HepG2 (cell line): Measurements from ENCODE around the gene MCRIP2. TPM values are rescaled to one million over a fixed set of nuclear protein-coding genes. Genes with fewer than 3 reads are reported as not detected.

Experiments used
- ASH2L ChIP-seq: fragments of 300-600, 200-600 bp; sonication (generic); IDR thresholded peaks from 2 replicates; pipeline ENCODE4 v1.7.0; 2017; ENCODE audit warnings: low read depth, mild to moderate bottlenecking, moderate library complexity, mixed read lengths, low read length; ENCODE audit not compliant: insufficient read length
- CREM ChIP-seq, 2 experiments: sonication (generic) in 1 of 2; formaldehyde crosslinking in 1 of 2; IDR thresholded peaks; 2 replicates each; pipeline versions ENCODE4 v1.4.0 to v1.6.1; 2016 to 2020; ENCODE audit warnings: antibody characterized with exemption in 1 of 2, mild to moderate bottlenecking in 1 of 2, missing genetic modification reagents in 1 of 2
- FOSL1 ChIP-seq: sonication (generic); formaldehyde crosslinking; IDR thresholded peaks from 2 replicates; pipeline ENCODE4 v1.9.0; 2021; ENCODE audit warnings: missing genetic modification reagents, borderline replicate concordance
- HNF4A ChIP-seq: sonication (generic); formaldehyde crosslinking; IDR thresholded peaks from 2 replicates; pipeline ENCODE4 v1.4.0; 2020; ENCODE audit warnings: missing genetic modification reagents
- HNRNPL ChIP-seq: fragments of 200-400 bp; formaldehyde crosslinking; IDR thresholded peaks from 2 replicates; pipeline ENCODE4 v1.6.1; 2017; ENCODE audit warnings: mild to moderate bottlenecking, low read depth, low read length
- HOXA3 ChIP-seq: sonication (generic); formaldehyde crosslinking; IDR thresholded peaks from 2 replicates; pipeline ENCODE4 v1.5.0; 2020; ENCODE audit warnings: missing genetic modification reagents
- KLF6 ChIP-seq: IDR thresholded peaks from 2 replicates; pipeline ENCODE4 v1.8.0; 2016; ENCODE audit warnings: missing biosample characterization, missing genetic modification reagents
- SSRP1 ChIP-seq: IDR thresholded peaks from 2 replicates; pipeline ENCODE4 v1.6.1; 2016; ENCODE audit warnings: control low read depth
- TMF1 ChIP-seq: sonication (generic); formaldehyde crosslinking; IDR thresholded peaks from 2 replicates; pipeline ENCODE4 v1.8.1; 2022; ENCODE audit warnings: low read depth, missing genetic modification reagents
- ZC3H13 ChIP-seq: sonication (generic); formaldehyde crosslinking; IDR thresholded peaks from 2 replicates; pipeline ENCODE4 v1.8.1; 2023; ENCODE audit warnings: mild to moderate bottlenecking, missing genetic modification reagents, moderate library complexity
- ZNF563 ChIP-seq: sonication (generic); formaldehyde crosslinking; IDR thresholded peaks from 2 replicates; pipeline ENCODE4 v1.8.0; 2022; ENCODE audit warnings: mild to moderate bottlenecking, moderate library complexity, missing genetic modification reagents
- ZNF709 ChIP-seq: sonication (generic); formaldehyde crosslinking; IDR thresholded peaks from 2 replicates; pipeline ENCODE4 v1.5.0; 2020; ENCODE audit warnings: mild to moderate bottlenecking, missing genetic modification reagents
- polyA plus RNA-seq, 8 experiments: library from polyadenylated mRNA; depleted of rRNA in 3 of 8; stranded (reverse) in 7 of 8; unstranded in 1 of 8; fragments of >200 nt; fragmentation: Illumina TruSeq in 4 of 8; extraction: Trizol in 4 of 8; gene quantifications; 2 replicates each; pipeline versions ENCODE4 v1.2.1 to v1.2.3, GENCODE V29; 2011 to 2016; ENCODE audit warnings: low read depth in 4 of 8, missing spikeins in 1 of 8, mixed read lengths in 1 of 8; ENCODE audit not compliant: insufficient read depth in 1 of 8
- total RNA-seq, 5 experiments: library from RNA; depleted of rRNA; stranded (reverse); fragments of >200 nt; fragmentation: Illumina TruSeq; extraction: Trizol; gene quantifications; 2 replicates each; pipeline ENCODE4 v1.2.3, GENCODE V29; 2016; ENCODE audit warnings: low read depth in 1 of 5
- TF ChIP-seq, protein P1 (sequence below): sonication (generic); formaldehyde crosslinking; IDR thresholded peaks from 2 replicates; pipeline ENCODE4 v1.4.0; 2020; ENCODE audit warnings: mild to moderate bottlenecking, missing genetic modification reagents, borderline replicate concordance
- TF ChIP-seq, protein P2 (sequence below): sonication (generic); formaldehyde crosslinking; IDR thresholded peaks from 2 replicates; pipeline ENCODE4 v1.4.0; 2020; ENCODE audit warnings: missing genetic modification reagents, mild to moderate bottlenecking, borderline replicate concordance
- TF ChIP-seq, protein P3 (sequence below): IDR thresholded peaks from 2 replicates; pipeline ENCODE4 v1.6.1; 2016; ENCODE audit warnings: low read depth
- TF ChIP-seq, protein P4 (sequence below): sonication (generic); formaldehyde crosslinking; IDR thresholded peaks from 2 replicates; pipeline ENCODE4; 2020; ENCODE audit warnings: missing genetic modification reagents, mild to moderate bottlenecking, borderline replicate concordance
- TF ChIP-seq, protein P5 (sequence below): sonication (generic); formaldehyde crosslinking; IDR thresholded peaks from 2 replicates; pipeline ENCODE4 v1.9.0; 2022; ENCODE audit warnings: missing genetic modification reagents, mild to moderate bottlenecking, borderline replicate concordance

MCRIP2 gene
- total and polyA plus RNA-seq, 2 of the 13 experiments (the other 11 are each of a cell fraction or from before 2014, with no cell fraction given), result 39.6 to 76.7 TPM

DNA sequence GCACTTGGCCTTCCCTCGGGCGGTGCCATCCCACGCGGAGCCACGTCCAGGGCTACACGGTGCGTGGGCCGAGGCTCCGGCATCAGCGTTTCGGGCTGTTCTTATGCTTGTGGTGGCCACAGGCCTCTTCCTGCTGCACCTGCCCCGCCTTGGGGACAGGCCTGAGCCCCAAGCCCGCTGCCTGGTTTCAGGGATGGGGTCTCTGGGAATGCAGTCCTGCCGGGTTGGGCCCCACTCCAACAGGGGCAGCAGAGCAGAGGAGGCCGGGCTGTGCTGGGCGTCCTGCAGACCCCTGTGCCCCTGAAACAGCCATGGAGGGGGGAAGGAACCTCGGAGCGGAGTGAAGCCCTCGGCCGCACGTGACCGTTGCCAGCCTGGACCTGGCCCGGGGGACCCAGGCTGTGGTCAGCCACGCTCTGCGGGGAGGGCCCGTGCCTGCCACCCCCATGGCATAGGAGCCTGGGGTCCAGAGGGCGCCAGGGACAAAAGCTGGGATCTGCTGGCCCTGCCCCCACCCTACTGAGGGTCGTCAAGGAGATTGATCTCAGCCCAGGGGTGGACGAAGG lies 11.3 kb upstream of the MCRIP2 start (continued):
- TF ChIP-seq, protein P1, sequence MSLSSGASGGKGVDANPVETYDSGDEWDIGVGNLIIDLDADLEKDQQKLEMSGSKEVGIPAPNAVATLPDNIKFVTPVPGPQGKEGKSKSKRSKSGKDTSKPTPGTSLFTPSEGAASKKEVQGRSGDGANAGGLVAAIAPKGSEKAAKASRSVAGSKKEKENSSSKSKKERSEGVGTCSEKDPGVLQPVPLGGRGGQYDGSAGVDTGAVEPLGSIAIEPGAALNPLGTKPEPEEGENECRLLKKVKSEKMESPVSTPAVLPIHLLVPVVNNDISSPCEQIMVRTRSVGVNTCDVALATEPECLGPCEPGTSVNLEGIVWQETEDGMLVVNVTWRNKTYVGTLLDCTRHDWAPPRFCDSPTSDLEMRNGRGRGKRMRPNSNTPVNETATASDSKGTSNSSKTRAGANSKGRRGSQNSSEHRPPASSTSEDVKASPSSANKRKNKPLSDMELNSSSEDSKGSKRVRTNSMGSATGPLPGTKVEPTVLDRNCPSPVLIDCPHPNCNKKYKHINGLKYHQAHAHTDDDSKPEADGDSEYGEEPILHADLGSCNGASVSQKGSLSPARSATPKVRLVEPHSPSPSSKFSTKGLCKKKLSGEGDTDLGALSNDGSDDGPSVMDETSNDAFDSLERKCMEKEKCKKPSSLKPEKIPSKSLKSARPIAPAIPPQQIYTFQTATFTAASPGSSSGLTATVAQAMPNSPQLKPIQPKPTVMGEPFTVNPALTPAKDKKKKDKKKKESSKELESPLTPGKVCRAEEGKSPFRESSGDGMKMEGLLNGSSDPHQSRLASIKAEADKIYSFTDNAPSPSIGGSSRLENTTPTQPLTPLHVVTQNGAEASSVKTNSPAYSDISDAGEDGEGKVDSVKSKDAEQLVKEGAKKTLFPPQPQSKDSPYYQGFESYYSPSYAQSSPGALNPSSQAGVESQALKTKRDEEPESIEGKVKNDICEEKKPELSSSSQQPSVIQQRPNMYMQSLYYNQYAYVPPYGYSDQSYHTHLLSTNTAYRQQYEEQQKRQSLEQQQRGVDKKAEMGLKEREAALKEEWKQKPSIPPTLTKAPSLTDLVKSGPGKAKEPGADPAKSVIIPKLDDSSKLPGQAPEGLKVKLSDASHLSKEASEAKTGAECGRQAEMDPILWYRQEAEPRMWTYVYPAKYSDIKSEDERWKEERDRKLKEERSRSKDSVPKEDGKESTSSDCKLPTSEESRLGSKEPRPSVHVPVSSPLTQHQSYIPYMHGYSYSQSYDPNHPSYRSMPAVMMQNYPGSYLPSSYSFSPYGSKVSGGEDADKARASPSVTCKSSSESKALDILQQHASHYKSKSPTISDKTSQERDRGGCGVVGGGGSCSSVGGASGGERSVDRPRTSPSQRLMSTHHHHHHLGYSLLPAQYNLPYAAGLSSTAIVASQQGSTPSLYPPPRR, result peak; percentile 51; the same call in 1 of the 2 replicates
- TF ChIP-seq HOXA3 (CRISPR knock-in tag), result peak; percentile 44
- TF ChIP-seq ZNF709 (CRISPR knock-in tag), result no peak; the same call in 1 of the 2 replicates
- TF ChIP-seq, protein P2, sequence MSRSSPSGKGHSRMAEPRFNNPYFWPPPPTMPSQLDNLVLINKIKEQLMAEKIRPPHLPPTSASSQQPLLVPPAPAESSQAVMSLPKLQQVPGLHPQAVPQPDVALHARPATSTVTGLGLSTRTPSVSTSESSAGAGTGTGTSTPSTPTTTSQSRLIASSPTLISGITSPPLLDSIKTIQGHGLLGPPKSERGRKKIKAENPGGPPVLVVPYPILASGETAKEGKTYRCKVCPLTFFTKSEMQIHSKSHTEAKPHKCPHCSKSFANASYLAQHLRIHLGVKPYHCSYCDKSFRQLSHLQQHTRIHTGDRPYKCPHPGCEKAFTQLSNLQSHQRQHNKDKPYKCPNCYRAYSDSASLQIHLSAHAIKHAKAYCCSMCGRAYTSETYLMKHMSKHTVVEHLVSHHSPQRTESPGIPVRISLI (CRISPR knock-in tag), result peak; percentile 36; the same call in 1 of the 2 replicates
- TF ChIP-seq, protein P3, sequence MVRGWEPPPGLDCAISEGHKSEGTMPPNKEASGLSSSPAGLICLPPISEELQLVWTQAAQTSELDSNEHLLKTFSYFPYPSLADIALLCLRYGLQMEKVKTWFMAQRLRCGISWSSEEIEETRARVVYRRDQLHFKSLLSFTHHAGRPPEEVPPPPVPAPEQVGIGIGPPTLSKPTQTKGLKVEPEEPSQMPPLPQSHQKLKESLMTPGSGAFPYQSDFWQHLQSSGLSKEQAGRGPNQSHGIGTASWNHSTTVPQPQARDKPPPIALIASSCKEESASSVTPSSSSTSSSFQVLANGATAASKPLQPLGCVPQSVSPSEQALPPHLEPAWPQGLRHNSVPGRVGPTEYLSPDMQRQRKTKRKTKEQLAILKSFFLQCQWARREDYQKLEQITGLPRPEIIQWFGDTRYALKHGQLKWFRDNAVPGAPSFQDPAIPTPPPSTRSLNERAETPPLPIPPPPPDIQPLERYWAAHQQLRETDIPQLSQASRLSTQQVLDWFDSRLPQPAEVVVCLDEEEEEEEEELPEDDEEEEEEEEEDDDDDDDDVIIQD (CRISPR knock-in tag), result no peak
- TF ChIP-seq ASH2L, result no peak
- TF ChIP-seq SSRP1 (CRISPR knock-in tag), result no peak
- TF ChIP-seq HNF4A (CRISPR knock-in tag), result peak; percentile 66
- TF ChIP-seq FOSL1 (CRISPR knock-in tag), result no peak
- TF ChIP-seq TMF1 (CRISPR knock-in tag), result no peak
- TF ChIP-seq ZC3H13 (CRISPR knock-in tag), result no peak; the same call in 1 of the 2 replicates
- TF ChIP-seq, protein P4, sequence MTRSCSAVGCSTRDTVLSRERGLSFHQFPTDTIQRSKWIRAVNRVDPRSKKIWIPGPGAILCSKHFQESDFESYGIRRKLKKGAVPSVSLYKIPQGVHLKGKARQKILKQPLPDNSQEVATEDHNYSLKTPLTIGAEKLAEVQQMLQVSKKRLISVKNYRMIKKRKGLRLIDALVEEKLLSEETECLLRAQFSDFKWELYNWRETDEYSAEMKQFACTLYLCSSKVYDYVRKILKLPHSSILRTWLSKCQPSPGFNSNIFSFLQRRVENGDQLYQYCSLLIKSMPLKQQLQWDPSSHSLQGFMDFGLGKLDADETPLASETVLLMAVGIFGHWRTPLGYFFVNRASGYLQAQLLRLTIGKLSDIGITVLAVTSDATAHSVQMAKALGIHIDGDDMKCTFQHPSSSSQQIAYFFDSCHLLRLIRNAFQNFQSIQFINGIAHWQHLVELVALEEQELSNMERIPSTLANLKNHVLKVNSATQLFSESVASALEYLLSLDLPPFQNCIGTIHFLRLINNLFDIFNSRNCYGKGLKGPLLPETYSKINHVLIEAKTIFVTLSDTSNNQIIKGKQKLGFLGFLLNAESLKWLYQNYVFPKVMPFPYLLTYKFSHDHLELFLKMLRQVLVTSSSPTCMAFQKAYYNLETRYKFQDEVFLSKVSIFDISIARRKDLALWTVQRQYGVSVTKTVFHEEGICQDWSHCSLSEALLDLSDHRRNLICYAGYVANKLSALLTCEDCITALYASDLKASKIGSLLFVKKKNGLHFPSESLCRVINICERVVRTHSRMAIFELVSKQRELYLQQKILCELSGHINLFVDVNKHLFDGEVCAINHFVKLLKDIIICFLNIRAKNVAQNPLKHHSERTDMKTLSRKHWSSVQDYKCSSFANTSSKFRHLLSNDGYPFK (CRISPR knock-in tag), result peak; percentile 53; the same call in 1 of the 2 replicates
- TF ChIP-seq, protein P5, sequence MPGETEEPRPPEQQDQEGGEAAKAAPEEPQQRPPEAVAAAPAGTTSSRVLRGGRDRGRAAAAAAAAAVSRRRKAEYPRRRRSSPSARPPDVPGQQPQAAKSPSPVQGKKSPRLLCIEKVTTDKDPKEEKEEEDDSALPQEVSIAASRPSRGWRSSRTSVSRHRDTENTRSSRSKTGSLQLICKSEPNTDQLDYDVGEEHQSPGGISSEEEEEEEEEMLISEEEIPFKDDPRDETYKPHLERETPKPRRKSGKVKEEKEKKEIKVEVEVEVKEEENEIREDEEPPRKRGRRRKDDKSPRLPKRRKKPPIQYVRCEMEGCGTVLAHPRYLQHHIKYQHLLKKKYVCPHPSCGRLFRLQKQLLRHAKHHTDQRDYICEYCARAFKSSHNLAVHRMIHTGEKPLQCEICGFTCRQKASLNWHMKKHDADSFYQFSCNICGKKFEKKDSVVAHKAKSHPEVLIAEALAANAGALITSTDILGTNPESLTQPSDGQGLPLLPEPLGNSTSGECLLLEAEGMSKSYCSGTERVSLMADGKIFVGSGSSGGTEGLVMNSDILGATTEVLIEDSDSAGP (CRISPR knock-in tag), result peak; percentile 70; the same call in 1 of the 2 replicates
- no peak for TF ChIP-seq ZNF563 (CRISPR knock-in tag)
- TF ChIP-seq HNRNPL, result peak; percentile 51; the same call in 1 of the 2 replicates
- TF ChIP-seq KLF6 (CRISPR knock-in tag), result 0 out of 2 replicates have a peak, but pooled peaks have one; percentile 18
- TF ChIP-seq CREM (IDR thresholded peaks at IDR 0.05), result no peak
- no peak for TF ChIP-seq CREM (CRISPR knock-in tag; IDR thresholded peaks at IDR 0.05)
